Mucosa of descending colon (tissue), 3 donors: ENCODE results near the gene CHTF8. TPM values are rescaled to one million over a fixed set of nuclear protein-coding genes. Genes with fewer than 3 reads are reported as not detected.
A peak's percentile ranks its signal among the peaks of the same experiment; 100 is the strongest.

Source experiments
- ATAC-seq: fragments of 200-7000 bp; cut with Tn5 transposase; one replicate; pipeline ENCODE4 v1.9.1; 2020; ENCODE audit warnings: mild to moderate bottlenecking, moderate library complexity
- DNase-seq, 3 donors: peaks; one replicate each; pipeline ENCODE4 v3.0.0-alpha.2; 2020
- H3K36me3 ChIP-seq: fragments of 200-600 bp; one replicate; pipeline ENCODE4 v1.8.0; 2021; ENCODE audit warnings: low read depth, mild to moderate bottlenecking
- H3K4me1 ChIP-seq: fragments of 200-600 bp; one replicate; pipeline ENCODE4 v1.8.0; 2021; ENCODE audit warnings: low read depth, mild to moderate bottlenecking
- H3K4me3 ChIP-seq: fragments of 200-600 bp; one replicate; pipeline ENCODE4 v1.8.0; 2021; ENCODE audit warnings: mild to moderate bottlenecking
- H3K9me3 ChIP-seq: fragments of 200-600 bp; one replicate; pipeline ENCODE4 v1.8.0; 2021; ENCODE audit warnings: mild to moderate bottlenecking
- CTCF ChIP-seq: fragments of 200-600 bp; IDR thresholded peaks from one replicate; pipeline ENCODE4 v1.8.0; 2022; ENCODE audit warnings: antibody characterized with exemption, mild to moderate bottlenecking
- intact Hi-C, 2 donors: fragments of 100-400 bp; cut with DNase I in 1 of 2; cut with micrococcal nuclease in 1 of 2; formaldehyde crosslinking; loops; one replicate each; pipeline versions ENCODE4 v1.11.0 to v1.11.1; 2022; cut with DNase I, micrococcal nuclease
- total RNA-seq, 3 donors: library from RNA; stranded (reverse); fragmentation: NEBNext Ultra II Directional in 2 of 3; extraction: Animal tissue kit (Norgen Biotek cat#: 25700) in 2 of 3; gene quantifications; one replicate each; pipeline versions ENCODE4 v1.2.1 to v1.2.4, GENCODE V29; 2021 to 2023
- donor health status: DM: no; HTN: no; CAD: no; lungs with moderate emphysema.
- donor health status: DM: no; HTN: no; CAD: no.
- donor health status: DM: no; HTN: yes; CAD: no.

CHTF8 gene
- total RNA-seq, 3 donors from 2014 or later = 88.5 to 107 (median 94.5) TPM

GRCh38 chr16:69114346-69114975 is 17.9 kb downstream of the CHTF8 start:
- peak in 1 of 3 donors; percentile 32 for DNase-seq
- no peaks in the 10 kb centered on the region for H3K4me1 ChIP-seq
- no peaks in the 10 kb centered on the region for H3K36me3 ChIP-seq
- no peak for TF ChIP-seq CTCF
- no peaks in the 10 kb centered on the region for H3K9me3 ChIP-seq
- intact Hi-C loops = loop anchor here in 1 of 2 donors (10.0 kb wide), 1 partner anchor 210 kb away; no protein-coding TSS in a partner anchor
- ATAC-seq = no peak
- H3K4me3 ChIP-seq = no peak overlapping the region

DNA sequence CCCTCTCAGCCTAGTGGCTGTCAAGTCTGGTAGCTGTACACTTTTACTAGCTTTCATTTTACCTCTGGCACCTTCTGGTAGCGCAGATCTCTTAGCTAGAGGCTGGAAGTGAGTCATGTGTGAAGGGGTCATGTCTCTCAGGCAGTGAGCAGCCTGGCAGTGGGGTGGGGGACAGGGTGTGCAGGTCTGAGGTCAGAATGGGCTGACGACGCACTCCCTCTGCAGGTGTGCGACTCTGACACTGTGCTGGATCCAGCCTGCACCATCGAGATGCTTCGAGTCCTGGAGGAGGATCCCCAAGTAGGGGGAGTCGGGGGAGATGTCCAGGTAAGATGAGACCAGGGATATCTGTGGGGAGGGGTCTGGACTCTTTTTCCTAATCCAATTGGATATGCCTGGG is 19.2 kb downstream of the CHTF8 start:
- Histone ChIP-seq H3K4me3 (no peak overlapping the region), H3K4me1 (no peaks in the 10 kb centered on the region), H3K36me3 (no peaks in the 10 kb centered on the region), H3K9me3 (no peaks in the 10 kb centered on the region)
- intact Hi-C loops = loop anchor here in 1 of 2 donors (10.0 kb wide), 1 partner anchor 208 kb away; no protein-coding TSS in a partner anchor
- TF ChIP-seq CTCF = no peak
- DNase-seq (peak in 1 of 3 donors; percentile 7), ATAC-seq (no peak)

- Histone ChIP-seq H3K4me1 (peaks cover 4% of the 10 kb centered on the region), H3K36me3 (no peaks in the 10 kb centered on the region), H3K4me3 (no peak overlapping the region), H3K9me3 (no peaks in the 10 kb centered on the region)
- peak; percentile 66 for TF ChIP-seq CTCF
- intact Hi-C loops = loop anchor here in 1 of 2 donors (10.0 kb wide), 1 partner anchor 208 kb away; no protein-coding TSS in a partner anchor
- peak; percentile 84 for ATAC-seq
- DNase-seq = peak in 2 of 3 donors; percentile 73 to 75
Observed at GRCh38 chr16:69112285-69113129, 19.9 kb downstream of the CHTF8 start.

- TF ChIP-seq CTCF = no peak
- Histone ChIP-seq H3K4me1 (peaks cover 11% of the 10 kb centered on the region), H3K4me3 (no peak overlapping the region), H3K36me3 (no peaks in the 10 kb centered on the region), H3K9me3 (no peaks in the 10 kb centered on the region)
- ATAC-seq (no peak), DNase-seq (no peak)
- intact Hi-C loops = loop anchor here in 1 of 2 donors (10.0 kb wide), 1 partner anchor 207 kb away; no protein-coding TSS in a partner anchor
Observed at GRCh38 chr16:69111876-69112230, 20.5 kb downstream of the CHTF8 start.

DNA sequence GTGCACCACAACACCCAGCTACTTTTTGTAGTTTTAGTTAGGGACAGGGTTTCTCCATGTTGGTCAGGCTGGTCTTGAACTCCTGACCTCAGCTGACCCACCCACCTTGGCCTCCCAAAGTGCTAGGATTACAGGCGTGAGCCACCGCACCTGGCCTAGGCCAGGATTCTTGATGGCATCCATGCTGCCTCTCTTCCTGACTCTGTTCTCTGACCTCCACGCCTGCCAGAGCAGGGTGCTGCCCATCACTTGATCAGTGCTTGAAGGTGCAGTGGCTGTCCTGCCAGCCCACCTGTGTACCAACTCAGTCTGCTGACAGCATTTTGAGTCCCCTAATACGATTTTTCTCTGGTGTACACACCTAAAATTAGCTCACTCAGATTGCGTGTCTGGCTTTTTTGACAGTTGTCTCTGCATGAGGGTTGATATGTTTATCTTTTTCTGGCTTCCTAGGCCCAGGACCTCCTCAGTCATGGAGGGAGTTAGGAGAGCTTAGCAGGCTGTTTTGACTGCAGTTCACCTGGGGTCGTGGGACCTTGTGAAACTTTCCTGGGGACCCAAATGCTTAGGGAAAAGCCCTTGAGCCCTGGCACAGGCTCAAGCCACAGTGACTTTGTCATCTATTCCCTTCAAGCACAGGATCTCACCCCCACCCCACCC is 21.0 kb downstream of the CHTF8 start:
- DNase-seq (no peak), ATAC-seq (no peak)
- no peak overlapping the region for H3K4me3 ChIP-seq
- no peaks in the 10 kb centered on the region for H3K36me3 ChIP-seq
- no peak for TF ChIP-seq CTCF
- intact Hi-C loops = loop anchor here in 1 of 2 donors (10.0 kb wide), 1 partner anchor 207 kb away; no protein-coding TSS in a partner anchor
- H3K9me3 ChIP-seq = no peaks in the 10 kb centered on the region
- peaks cover 16% of the 10 kb centered on the region for H3K4me1 ChIP-seq
